Loucy (cell line): ENCODE results near the gene FAM50A.

ENCODE experiments used
- H2AFZ ChIP-seq: fragments of 200-600 bp; sonication (generic); 2 replicates; pipeline ENCODE4 v1.6.0; 2016; ENCODE audit warnings: antibody characterized with exemption, mild to moderate bottlenecking, low read length, moderate library complexity
- H3F3A ChIP-seq: fragments of 200-600 bp; 2 replicates; pipeline ENCODE4 v1.6.0; 2016; ENCODE audit warnings: antibody characterized with exemption, low read depth, mild to moderate bottlenecking
- H3K27me3 ChIP-seq: fragments of 200-600 bp; sonication (generic); 2 replicates; pipeline ENCODE4 v1.6.1; 2014; ENCODE audit warnings: low read length, mild to moderate bottlenecking; ENCODE audit not compliant: insufficient read depth, poor library complexity, severe bottlenecking
- H3K36me3 ChIP-seq: fragments of 200-600 bp; sonication (generic); 2 replicates; pipeline ENCODE4 v1.6.1; 2016; ENCODE audit warnings: low read length; ENCODE audit not compliant: insufficient read depth
- H3K4me1 ChIP-seq: fragments of 200-600 bp; sonication (generic); 2 replicates; pipeline ENCODE4 v1.5.1; 2014; ENCODE audit warnings: low read length, mild to moderate bottlenecking; ENCODE audit not compliant: insufficient read depth, poor library complexity, severe bottlenecking
- H3K4me2 ChIP-seq: fragments of 200-600 bp; sonication (generic); 2 replicates; pipeline ENCODE4 v1.6.0; 2014; ENCODE audit warnings: antibody characterized with exemption, low read length, low read depth, mild to moderate bottlenecking; ENCODE audit not compliant: poor library complexity, severe bottlenecking
- H3K4me3 ChIP-seq: fragments of 200-600 bp; sonication (generic); 2 replicates; pipeline ENCODE4 v1.5.1; 2014; ENCODE audit warnings: low read length, mild to moderate bottlenecking, mixed read lengths; ENCODE audit not compliant: poor library complexity, severe bottlenecking
- H3K79me2 ChIP-seq: fragments of 200-600 bp; sonication (generic); 2 replicates; pipeline ENCODE4 v1.6.1; 2014; ENCODE audit warnings: low read length; ENCODE audit not compliant: insufficient read depth
- H3K9ac ChIP-seq: fragments of 200-600 bp; sonication (generic); 2 replicates; pipeline ENCODE4 v1.6.0; 2014; ENCODE audit warnings: mild to moderate bottlenecking, low read depth, low read length, moderate library complexity; ENCODE audit not compliant: poor library complexity, severe bottlenecking
- H3K9me2 ChIP-seq: fragments of 200-600 bp; sonication (generic); replicated peaks from 2 replicates; pipeline ENCODE4 v1.6.1; 2016; ENCODE audit warnings: low read depth, low read length, mixed read lengths
- H3K9me3 ChIP-seq: fragments of 200-600 bp; sonication (generic); 2 replicates; pipeline ENCODE4 v1.6.1; 2014; ENCODE audit warnings: mild to moderate bottlenecking, antibody characterized with exemption, low read length, low read depth; ENCODE audit not compliant: insufficient read depth
- H4K20me1 ChIP-seq: fragments of 200-600 bp; sonication (generic); 2 replicates; pipeline ENCODE4 v1.6.0; 2014; ENCODE audit warnings: antibody characterized with exemption, low read length, mild to moderate bottlenecking; ENCODE audit not compliant: insufficient read depth, poor library complexity, severe bottlenecking
- CTCF ChIP-seq: fragments of 200-600 bp; sonication (generic); conservative IDR thresholded peaks from 2 replicates; pipeline ENCODE4 v1.5.1; 2014; ENCODE audit warnings: mild to moderate bottlenecking, antibody characterized with exemption, low read length
- EZH2phosphoT487 ChIP-seq: fragments of 200-600 bp; IDR thresholded peaks from 2 replicates; pipeline ENCODE4 v1.6.1; 2018; ENCODE audit warnings: antibody characterized with exemption, mild to moderate bottlenecking, moderate library complexity, borderline replicate concordance

The FAM50A gene

DNA sequence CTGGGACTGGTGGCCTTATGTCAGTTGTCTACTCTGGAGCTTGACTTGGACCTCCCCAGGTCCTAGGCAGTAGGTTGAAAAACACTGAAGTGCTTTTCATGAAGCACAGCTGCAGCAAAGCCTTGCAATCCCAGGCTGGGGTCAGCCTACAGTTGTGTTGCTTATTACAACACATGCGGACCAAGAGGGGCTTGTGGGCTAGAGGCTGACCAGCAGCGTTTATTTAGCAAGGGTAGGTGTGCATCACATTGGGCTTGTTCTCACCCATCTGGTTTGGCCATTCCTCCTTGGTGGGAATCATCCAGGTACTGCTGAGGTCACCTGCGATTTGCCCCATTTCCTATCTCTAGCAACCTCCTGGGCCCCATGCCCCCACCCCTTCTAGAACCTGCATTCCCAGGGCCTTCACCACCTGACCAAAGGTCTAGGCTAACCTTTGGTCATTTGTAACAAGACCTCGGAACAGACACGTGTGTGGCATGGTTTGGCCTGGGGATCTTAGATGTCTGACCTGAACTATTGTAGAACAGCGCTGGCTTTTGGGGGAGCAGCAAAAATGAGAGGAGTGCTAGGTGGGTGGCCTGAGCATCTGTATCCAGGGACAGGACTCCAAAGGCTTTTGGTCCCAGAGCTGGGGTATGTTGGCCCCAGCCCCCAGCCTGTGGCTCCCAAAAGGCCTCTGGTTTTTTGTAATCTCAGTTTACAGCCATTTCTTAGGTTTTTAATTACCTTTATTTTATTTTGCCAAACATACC, 42.7 kb upstream of the FAM50A start:
- H3K4me3 ChIP-seq, result no peak overlapping the region
- no peaks in the 10 kb centered on the region for H3K9me3 ChIP-seq
- H3K79me2 ChIP-seq, result peaks cover 35% of the 10 kb centered on the region
- no peak overlapping the region for H2AFZ ChIP-seq
- H3K4me2 ChIP-seq, result no peak overlapping the region
- peaks cover 21% of the 10 kb centered on the region; the same call in 1 of the 2 replicates for H3K36me3 ChIP-seq
- H3F3A ChIP-seq, result no peaks in the 10 kb centered on the region; the same call in 1 of the 2 replicates
- no peaks in the 10 kb centered on the region for H3K9me2 ChIP-seq
- no peak for TF ChIP-seq CTCF
- TF ChIP-seq EZH2phosphoT487, result no peak
- H3K9ac ChIP-seq, result no peak overlapping the region
- H4K20me1 ChIP-seq, result peaks cover 25% of the 10 kb centered on the region
- peaks cover 13% of the 10 kb centered on the region for H3K4me1 ChIP-seq
- H3K27me3 ChIP-seq, result peaks cover 8% of the 10 kb centered on the region

- Histone ChIP-seq H3K9me3 (no peaks in the 10 kb centered on the region), H3K9me2 (no peaks in the 10 kb centered on the region), H4K20me1 (peaks cover 25% of the 10 kb centered on the region), H2AFZ (no peak overlapping the region), H3K4me2 (no peak overlapping the region), H3K9ac (no peak overlapping the region), H3K27me3 (peaks cover 8% of the 10 kb centered on the region), H3K36me3 (peaks cover 21% of the 10 kb centered on the region; the same call in 1 of the 2 replicates), H3F3A (no peaks in the 10 kb centered on the region; the same call in 1 of the 2 replicates), H3K4me3 (no peak overlapping the region), H3K4me1 (peaks cover 13% of the 10 kb centered on the region), H3K79me2 (peaks cover 31% of the 10 kb centered on the region)
- TF ChIP-seq EZH2phosphoT487 (no peak), CTCF (no peak)
Measured at GRCh38 chrX:154401918-154402621, 41.9 kb upstream of the FAM50A start.

DNA sequence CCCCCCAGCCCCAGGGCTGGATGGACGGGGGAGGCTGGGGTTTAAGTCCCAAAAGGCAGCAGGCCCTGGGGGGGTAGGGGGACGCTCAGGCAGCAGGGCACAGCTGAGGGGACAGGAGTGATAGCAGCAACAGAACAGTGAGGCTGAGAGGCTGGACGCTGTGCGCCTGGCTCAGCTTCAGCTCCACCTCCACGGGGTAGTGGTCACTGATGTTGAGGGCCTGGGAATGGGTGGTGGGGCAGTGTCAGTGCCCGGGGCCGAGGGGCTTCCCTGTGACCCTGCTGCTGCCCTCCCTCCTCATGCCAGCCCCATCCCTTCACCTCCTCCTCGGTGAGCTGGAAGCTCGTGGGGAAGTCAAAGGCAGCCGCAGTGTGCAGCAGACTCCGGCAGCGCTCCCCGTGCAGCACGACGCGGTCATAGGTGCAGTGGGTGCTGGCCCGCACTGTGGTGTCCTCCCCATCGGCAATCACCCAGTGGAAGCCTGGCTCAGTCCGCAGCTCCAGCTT, 41.3 kb upstream of the FAM50A start:
- H3K4me1 ChIP-seq, result peaks cover 13% of the 10 kb centered on the region
- H3K4me2 ChIP-seq, result no peak overlapping the region
- peaks cover 25% of the 10 kb centered on the region for H4K20me1 ChIP-seq
- H3F3A ChIP-seq, result no peaks in the 10 kb centered on the region; the same call in 1 of the 2 replicates
- H3K79me2 ChIP-seq, result peaks cover 28% of the 10 kb centered on the region
- no peak overlapping the region for H3K4me3 ChIP-seq
- H3K9ac ChIP-seq, result no peak overlapping the region
- no peaks in the 10 kb centered on the region for H3K9me3 ChIP-seq
- peaks cover 8% of the 10 kb centered on the region for H3K27me3 ChIP-seq
- TF ChIP-seq CTCF, result no peak
- no peak for TF ChIP-seq EZH2phosphoT487
- no peaks in the 10 kb centered on the region for H3K9me2 ChIP-seq
- H3K36me3 ChIP-seq, result peaks cover 21% of the 10 kb centered on the region; the same call in 1 of the 2 replicates
- H2AFZ ChIP-seq, result no peak overlapping the region
